ENCODE results near the gene MAP4K4. TPM values are rescaled to one million over a fixed set of nuclear protein-coding genes. Genes with fewer than 3 reads are reported as not detected.

MAP4K4 gene
- total and polyA plus RNA-seq, 2 of the 4 experiments (the other 2 are of a cell fraction): 89.4 to 124 TPM

- POLR2A ChIA-PET (ENCODE audit: unreplicated experiment): no interaction called here
These were observed 37.1 kb downstream of the MAP4K4 start for GRCh38 chr2:101734505-101735165.

More at GRCh38 chr2:101734505-101735165, 37.1 kb downstream of the MAP4K4 start:
- Histone ChIP-seq H3K27me3 (ENCODE audit: control insufficient read depth, insufficient read depth, low read length) (no peaks in the 10 kb centered on the region), H3K14ac (replicated peaks; ENCODE audit: low read depth, low read length) (0 out of 2 replicates have a peak overlapping the region, but pooled peaks have one; percentile 60), H3K79me1 (ENCODE audit: low read depth in 1 of 2, low read length in 2 of 2) (peaks cover 18 to 78% of the 10 kb centered on the region in 2 experiments; a peak in 3 of 4 replicates), H3K23ac (ENCODE audit: low read depth, low read length) (peak overlapping the region; percentile 76), H3K4me3 (ENCODE audit: insufficient read depth, low read depth, low read length) (no peak overlapping the region), H3K18ac (ENCODE audit: low read depth, low read length) (no peak overlapping the region), H3K4ac (ENCODE audit: low read depth, low read length) (no peak overlapping the region), H2BK15ac (ENCODE audit: low read depth, low read length) (no peak overlapping the region), H4K8ac (ENCODE audit: low read depth in 2 of 2, low read length in 2 of 2) (no peak overlapping the region), H4K91ac (ENCODE audit: insufficient read depth, low read depth, low read length) (no peak overlapping the region), H2BK20ac (ENCODE audit: low read depth, low read length) (0 out of 2 replicates have a peak overlapping the region, but pooled peaks have one; percentile 3), H2BK120ac (ENCODE audit: low read depth, low read length) (no peak overlapping the region), H2AK9ac (replicated peaks; ENCODE audit: low read depth, low read length, poor library complexity) (no peak overlapping the region), H3K9ac (ENCODE audit: low read depth, low read length) (no peak overlapping the region), H3K4me1 (ENCODE audit: control insufficient read depth, insufficient read depth, low read length) (peaks cover 31% of the 10 kb centered on the region), H4K20me1 (ENCODE audit: insufficient read depth, low read length) (peaks cover 94% of the 10 kb centered on the region), H3K56ac (ENCODE audit: extremely low read depth, insufficient read depth, low read length) (no peak overlapping the region), H2AK5ac (ENCODE audit: low read depth, low read length) (0 out of 2 replicates have a peak overlapping the region, but pooled peaks have one; percentile 14), H3K27ac (ENCODE audit: insufficient read depth, low read length) (no peak overlapping the region), H3K36me3 (ENCODE audit: control insufficient read depth, insufficient read depth, low read length) (peaks cover 2% of the 10 kb centered on the region; the same call in 1 of the 2 replicates), H2AFZ (replicated peaks; ENCODE audit: low read length, poor library complexity) (no peak overlapping the region), H3K9me3 (ENCODE audit: control insufficient read depth, insufficient read depth, low read length) (no peaks in the 10 kb centered on the region), H3K9me1 (ENCODE audit: insufficient read depth, low read length) (peaks cover 38% of the 10 kb centered on the region), H4K5ac (ENCODE audit: low read depth, low read length) (no peak overlapping the region), H2BK5ac (ENCODE audit: low read depth, low read length, poor library complexity, severe bottlenecking) (no peak overlapping the region), H3K4me2 (ENCODE audit: low read depth, low read length) (no peak overlapping the region)
- CTCF ChIA-PET: interaction anchor here (1.0 kb wide), 1 partner anchor 12 kb away, joined by 3 read pairs; no protein-coding TSS in a partner anchor
- no TSS peak for BruUV-seq (replicated peaks)
- ATAC-seq (ENCODE audit: low read depth): no peak
- no peak for TF ChIP-seq SMC3 (IDR thresholded peaks at IDR 0.05; ENCODE audit: low read depth, low read length)
- no peak for TF ChIP-seq CEBPB (IDR thresholded peaks at IDR 0.05; ENCODE audit: low read depth, low read length)
- TF ChIP-seq CHD1 (IDR thresholded peaks at IDR 0.05; ENCODE audit: low read depth, low read length): no peak
- no peak for TF ChIP-seq CTCF (conservative IDR thresholded peaks at IDR 0.05; ENCODE audit: low read depth, low read length)
- TF ChIP-seq RAD21 (IDR thresholded peaks at IDR 0.05; ENCODE audit: low read length): no peak
- TF ChIP-seq MAZ (IDR thresholded peaks at IDR 0.05; ENCODE audit: borderline replicate concordance, low read depth, low read length): no peak
- no peak for TF ChIP-seq RCOR1 (IDR thresholded peaks at IDR 0.05; ENCODE audit: insufficient replicate concordance, low read length)
- TF ChIP-seq NFE2L2 (IDR thresholded peaks at IDR 0.05; ENCODE audit: low read depth, low read length): no peak
- no peak for TF ChIP-seq MXI1 (IDR thresholded peaks at IDR 0.05; ENCODE audit: borderline replicate concordance, low read depth, low read length)
- TF ChIP-seq BHLHE40 (IDR thresholded peaks at IDR 0.05; ENCODE audit: low read depth, low read length): no peak
- dilution Hi-C loops (cut with HindIII; ENCODE audit: low sequenced_read_pairs, unreplicated experiment): no loop called here
- WGBS, 2 experiments (ENCODE audit: extremely low coverage in 2 of 2, insufficient read length in 1 of 2): 97% methylated on average over 5 of the region's 9 CpGs; no CpG with 5 or more reads in 1 of the 2 experiments
- intact Hi-C loops (cut with micrococcal nuclease): no loop called here
- no peak for DNase-seq
- in situ Hi-C loops (cut with MboI; ENCODE audit: low sequenced_read_pairs): no loop called here
